Stomach (tissue), 9 donors: Measurements from ENCODE around the gene ABAT. TPM values are rescaled to one million over a fixed set of nuclear protein-coding genes. Genes with fewer than 3 reads are reported as not detected.
A peak's percentile ranks its signal among the peaks of the same experiment; 100 is the strongest.

Experiments
- DNase-seq, 2 donors: peaks; one replicate each; pipeline versions ENCODE4 v3.0.0 to v3.0.0-alpha.2; 2013 to 2019
- H3K27ac ChIP-seq, 5 donors: fragments of 200-600 bp in 4 of 5; sonication (generic) in 4 of 5; one replicate each; pipeline ENCODE4 v1.5.1; 2013 to 2019; ENCODE audit warnings: mild to moderate bottlenecking in 1 of 5, moderate library complexity in 1 of 5
- H3K27me3 ChIP-seq, 3 donors: fragments of 200-600 bp; sonication (generic); one replicate each; pipeline ENCODE4 v1.5.1; 2017 to 2019; ENCODE audit warnings: mixed run types in 1 of 3
- H3K36me3 ChIP-seq, 4 donors: fragments of 200-600 bp; sonication (generic); 1 replicate in 3 of 4; 2 replicates in 1 of 4; pipeline ENCODE4 v1.5.1; 2016 to 2019
- H3K4me1 ChIP-seq, 4 donors: fragments of 200-600 bp; sonication (generic); one replicate each; pipeline ENCODE4 v1.5.1; 2016 to 2019
- H3K4me3 ChIP-seq, 4 donors: fragments of 200-600 bp; sonication (generic) in 3 of 4; one replicate each; pipeline ENCODE4 v1.5.1; 2016 to 2019; ENCODE audit warnings: mild to moderate bottlenecking in 1 of 4
- H3K9me3 ChIP-seq, 4 donors: fragments of 200-600 bp; sonication (generic); one replicate each; pipeline ENCODE4 v1.5.1; 2016 to 2019
- EP300 ChIP-seq: sonication (generic); formaldehyde crosslinking; IDR thresholded peaks from one replicate; pipeline ENCODE4 v1.6.1; 2017; ENCODE audit warnings: antibody characterized with exemption
- POLR2A ChIP-seq, 4 donors: fragments of 450-650 bp; IDR thresholded peaks; one replicate each; pipeline ENCODE4 v1.6.1; 2016; ENCODE audit warnings: antibody characterized with exemption in 4 of 4, control low read depth in 2 of 4, mild to moderate bottlenecking in 1 of 4, moderate library complexity in 1 of 4
- POLR2AphosphoS5 ChIP-seq, 3 donors: sonication (generic); formaldehyde crosslinking; IDR thresholded peaks; one replicate each; pipeline ENCODE4 v1.6.1; 2016; ENCODE audit warnings: antibody characterized with exemption in 3 of 3
- WGBS, 5 donors: extraction: QIAGEN DNeasy Blood & Tissue Kit in 3 of 5; methylation state at CpG; one replicate each; pipeline versions ENCODE4 v1.1.5 to v1.1.7; 2013 to 2018; 5-methylcytosine and 5-hydroxymethylcytosine counted together
- intact Hi-C: fragments of 100-400 bp; cut with DNase I; formaldehyde crosslinking; loops from one replicate; pipeline ENCODE4 v1.15.1; 2023; ENCODE audit warnings: low total_unique reads
- polyA plus RNA-seq, 3 donors: library from polyadenylated mRNA; stranded (reverse); fragments of 200-250 nt; gene quantifications; one replicate each; pipeline ENCODE4 v1.2.3, GENCODE V29; 2013
- total RNA-seq, 5 donors: library from RNA; depleted of rRNA; stranded (reverse); fragments of >200 nt; gene quantifications; one replicate each; pipeline versions ENCODE4 v1.1.0 to v1.2.3, GENCODE V29; 2014 to 2016
- TF ChIP-seq, protein P1 (sequence below), 7 experiments: fragments of 450-650 bp in 4 of 7; fragments of 200-600 bp in 3 of 7; sonication (generic) in 3 of 7; IDR thresholded peaks; one replicate each; pipeline ENCODE4 v1.5.1; 2016 to 2019; ENCODE audit warnings: antibody characterized with exemption in 7 of 7, control low read depth in 2 of 7, mild to moderate bottlenecking in 1 of 7
- donor health status: healthy with polysubstance abuse.
- donor health status: Bipolar disorder and iron deficiency.
- donor health status: healthy.

The ABAT gene
- total and polyA plus RNA-seq, 8 donors = 2.9 to 10.3 (median 5.3) TPM

DNA sequence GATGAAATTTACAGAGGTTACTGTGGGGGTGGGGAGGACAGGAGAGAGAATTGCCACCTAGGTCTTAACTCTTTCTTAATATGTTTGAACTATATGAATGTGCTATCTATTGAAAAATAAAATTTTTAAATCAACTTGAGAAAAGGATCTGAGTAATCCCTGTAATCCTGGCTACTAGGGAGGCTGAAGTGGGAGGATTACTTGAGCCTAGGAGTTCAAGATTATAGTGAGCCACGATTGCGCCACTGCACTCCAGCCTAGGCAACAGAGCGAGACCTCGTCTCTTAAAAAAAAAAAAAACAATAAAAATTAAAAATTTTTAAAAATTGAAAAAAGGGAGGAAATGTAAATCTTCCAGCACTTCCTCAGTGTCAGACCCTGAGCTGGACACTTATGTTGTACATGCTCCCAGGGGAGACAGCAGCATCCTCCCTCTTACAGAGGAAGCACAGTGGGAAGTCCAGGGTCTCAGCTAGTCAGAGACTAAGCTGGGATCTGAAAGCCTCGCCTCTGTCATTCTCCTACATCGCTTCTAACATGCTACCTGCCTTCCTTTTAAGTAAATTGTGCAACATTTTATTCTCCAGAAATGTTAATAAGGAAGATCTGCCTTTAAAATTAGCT, 145.1 kb downstream of the ABAT start:
- intact Hi-C loops = no loop called here
- no peak overlapping the region for H3K27ac ChIP-seq
- WGBS, 5 donors = 86 to 93% (median 90%) methylated on average over 6 of the region's 6 CpGs
- no peak for DNase-seq
- peaks cover 24 to 84% (median 75%) of the 10 kb centered on the region in 4 donors for H3K36me3 ChIP-seq
- H3K27me3 ChIP-seq = no peaks in the 10 kb centered on the region
- no peaks in the 10 kb centered on the region for H3K9me3 ChIP-seq
- H3K4me3 ChIP-seq = no peak overlapping the region
- TF ChIP-seq EP300 (no peak), POLR2AphosphoS5 (IDR thresholded peaks at IDR 0.05) (no peak), POLR2A (IDR thresholded peaks at IDR 0.05) (no peak)
- TF ChIP-seq, protein P1, sequence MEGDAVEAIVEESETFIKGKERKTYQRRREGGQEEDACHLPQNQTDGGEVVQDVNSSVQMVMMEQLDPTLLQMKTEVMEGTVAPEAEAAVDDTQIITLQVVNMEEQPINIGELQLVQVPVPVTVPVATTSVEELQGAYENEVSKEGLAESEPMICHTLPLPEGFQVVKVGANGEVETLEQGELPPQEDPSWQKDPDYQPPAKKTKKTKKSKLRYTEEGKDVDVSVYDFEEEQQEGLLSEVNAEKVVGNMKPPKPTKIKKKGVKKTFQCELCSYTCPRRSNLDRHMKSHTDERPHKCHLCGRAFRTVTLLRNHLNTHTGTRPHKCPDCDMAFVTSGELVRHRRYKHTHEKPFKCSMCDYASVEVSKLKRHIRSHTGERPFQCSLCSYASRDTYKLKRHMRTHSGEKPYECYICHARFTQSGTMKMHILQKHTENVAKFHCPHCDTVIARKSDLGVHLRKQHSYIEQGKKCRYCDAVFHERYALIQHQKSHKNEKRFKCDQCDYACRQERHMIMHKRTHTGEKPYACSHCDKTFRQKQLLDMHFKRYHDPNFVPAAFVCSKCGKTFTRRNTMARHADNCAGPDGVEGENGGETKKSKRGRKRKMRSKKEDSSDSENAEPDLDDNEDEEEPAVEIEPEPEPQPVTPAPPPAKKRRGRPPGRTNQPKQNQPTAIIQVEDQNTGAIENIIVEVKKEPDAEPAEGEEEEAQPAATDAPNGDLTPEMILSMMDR (IDR thresholded peaks at IDR 0.05) = no peak
- no peaks in the 10 kb centered on the region for H3K4me1 ChIP-seq

DNA sequence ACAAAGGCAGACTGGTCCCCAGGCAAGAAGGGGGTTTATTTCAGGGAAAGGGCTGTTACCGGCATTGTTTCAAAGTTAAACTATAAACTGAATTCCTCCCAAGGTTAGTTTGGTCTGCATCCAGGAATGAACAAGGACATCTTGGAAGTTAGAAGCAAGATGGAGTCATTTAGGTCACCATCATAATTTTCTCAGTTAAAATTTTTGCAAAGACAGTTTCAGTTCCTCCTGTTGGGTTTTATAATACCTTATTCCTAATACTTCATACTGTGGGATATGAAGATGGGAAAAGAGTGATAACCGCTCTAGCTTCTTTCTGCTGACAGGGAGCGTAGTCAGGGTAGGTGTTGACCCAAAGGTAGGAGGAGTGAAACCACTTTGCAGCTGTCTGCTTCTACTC, 148.0 kb downstream of the ABAT start:
- no peak overlapping the region for H3K4me3 ChIP-seq
- H3K36me3 ChIP-seq = peaks cover 5 to 69% (median 50%) of the 10 kb centered on the region in 4 donors
- no peaks in the 10 kb centered on the region for H3K9me3 ChIP-seq
- no peak overlapping the region for H3K27ac ChIP-seq
- no peaks in the 10 kb centered on the region for H3K4me1 ChIP-seq
- no peak for DNase-seq
- H3K27me3 ChIP-seq = no peaks in the 10 kb centered on the region
- 88 to 91% (median 89%) methylated on average over 3 of the region's 3 CpGs for WGBS, 5 donors
- intact Hi-C loops = no loop called here
- no peak for TF ChIP-seq POLR2A (IDR thresholded peaks at IDR 0.05)
- no peak for TF ChIP-seq POLR2AphosphoS5 (IDR thresholded peaks at IDR 0.05)
- TF ChIP-seq, protein P1 (IDR thresholded peaks at IDR 0.05) = no peak
- TF ChIP-seq EP300 = no peak

DNA sequence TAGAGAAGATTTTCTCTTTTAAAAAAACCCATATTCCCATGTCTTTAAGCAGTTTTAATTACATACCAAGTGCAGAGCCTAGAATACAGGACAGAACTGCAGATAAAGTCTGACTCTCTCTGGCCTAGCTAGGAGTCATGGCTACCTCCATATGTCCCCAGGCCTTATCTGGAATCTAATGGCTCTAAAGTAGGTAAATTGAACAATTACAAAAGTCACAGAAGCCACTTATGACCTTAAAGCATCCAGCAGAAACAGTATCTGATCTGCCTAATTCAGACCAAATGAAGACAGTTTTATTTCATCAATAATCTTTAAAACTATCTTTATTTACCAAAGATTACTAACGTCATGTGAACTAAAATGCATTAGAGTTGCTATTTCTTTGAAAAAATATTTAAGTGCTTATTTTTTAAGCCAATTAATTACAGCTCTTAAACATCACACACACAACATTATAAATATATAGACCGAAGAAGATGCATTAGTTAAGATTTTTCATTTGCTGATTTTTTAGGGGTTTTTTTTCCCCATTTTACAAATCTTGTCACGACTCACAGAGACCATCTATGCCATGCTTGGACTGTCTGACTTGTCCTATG, 152.0 kb downstream of the ABAT start:
- H3K4me1 ChIP-seq = no peaks in the 10 kb centered on the region
- H3K27me3 ChIP-seq = no peaks in the 10 kb centered on the region
- DNase-seq = no peak
- H3K36me3 ChIP-seq = peaks cover 20 to 57% (median 38%) of the 10 kb centered on the region in 4 donors
- no peak for TF ChIP-seq EP300
- TF ChIP-seq POLR2AphosphoS5 (IDR thresholded peaks at IDR 0.05) = no peak
- TF ChIP-seq POLR2A (IDR thresholded peaks at IDR 0.05) = no peak
- TF ChIP-seq, protein P1 (IDR thresholded peaks at IDR 0.05) = no peak
- no peaks in the 10 kb centered on the region for H3K9me3 ChIP-seq
- WGBS, 5 donors = 60 to 85% (median 71%) methylated on average over 3 of the region's 3 CpGs
- H3K27ac ChIP-seq = peak overlapping the region in 1 of 5 donors; percentile 2
- H3K4me3 ChIP-seq = no peak overlapping the region
- intact Hi-C loops = no loop called here

DNA sequence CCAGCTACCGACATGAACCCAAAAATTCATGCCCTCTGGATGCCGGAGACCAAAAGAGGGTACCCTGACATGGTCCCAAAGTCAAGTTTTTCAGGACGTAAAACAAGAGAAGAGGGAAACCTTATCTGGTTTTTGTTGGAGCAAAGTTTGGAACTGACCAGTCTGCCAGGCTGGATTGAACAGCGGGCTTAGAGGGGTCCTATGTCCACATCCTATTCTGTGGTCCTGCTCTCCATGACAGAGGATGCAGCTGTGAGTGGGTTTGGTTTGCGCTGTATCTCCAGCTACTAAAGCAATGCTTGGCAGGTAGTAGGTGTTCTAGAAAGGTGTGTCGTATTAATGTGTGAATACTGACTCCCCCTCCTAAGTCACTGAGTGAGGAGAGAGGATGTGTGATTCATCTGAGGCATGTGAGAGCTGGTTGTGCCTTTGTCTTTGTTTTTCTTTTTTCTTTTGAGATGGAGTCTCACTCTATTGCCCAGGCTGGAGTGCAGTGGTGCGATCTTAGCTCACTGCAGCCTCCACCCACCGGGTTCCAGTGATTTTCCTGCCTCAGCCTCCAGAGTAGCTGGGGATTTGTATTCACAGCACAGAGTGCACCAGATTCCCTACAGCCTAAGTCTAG, 154.2 kb downstream of the ABAT start:
- H3K4me3 ChIP-seq = no peak overlapping the region
- H3K27ac ChIP-seq = no peak overlapping the region
- no peaks in the 10 kb centered on the region for H3K27me3 ChIP-seq
- no peak for DNase-seq
- intact Hi-C loops = no loop called here
- peaks cover 23 to 64% (median 46%) of the 10 kb centered on the region in 4 donors for H3K36me3 ChIP-seq
- no peak for TF ChIP-seq POLR2A (IDR thresholded peaks at IDR 0.05)
- TF ChIP-seq POLR2AphosphoS5 (IDR thresholded peaks at IDR 0.05) = no peak
- TF ChIP-seq EP300 = no peak
- WGBS, 5 donors = 93 to 96% (median 94%) methylated on average over 8 of the region's 8 CpGs
- no peaks in the 10 kb centered on the region for H3K9me3 ChIP-seq
- H3K4me1 ChIP-seq = no peaks in the 10 kb centered on the region
